H9 (cell line): ENCODE measurements around the gene MRPL23. TPM values are rescaled to one million over a fixed set of nuclear protein-coding genes. Genes with fewer than 3 reads are reported as not detected.

Experiments used
- DNase-seq: peaks from one replicate; pipeline ENCODE4 v3.0.0-alpha.2; 2017
- H2AFZ ChIP-seq: one replicate; pipeline ENCODE4 v1.6.1; 2013; ENCODE audit warnings: mild to moderate bottlenecking, low read length, control low read depth, moderate library complexity
- H2AK5ac ChIP-seq: 2 replicates; pipeline ENCODE4 v1.6.1; 2013; ENCODE audit warnings: low read length, control low read depth, mixed read lengths; ENCODE audit not compliant: insufficient read length
- H2BK120ac ChIP-seq: one replicate; pipeline ENCODE4 v1.6.1; 2013; ENCODE audit warnings: low read depth, mild to moderate bottlenecking, low read length, control low read depth, inconsistent platforms; ENCODE audit not compliant: poor library complexity, severe bottlenecking
- H2BK12ac ChIP-seq: 2 replicates; pipeline ENCODE4 v1.6.1; 2013; ENCODE audit warnings: low read length, control low read depth, mixed read lengths, low read depth; ENCODE audit not compliant: insufficient read length
- H2BK15ac ChIP-seq: 2 replicates; pipeline ENCODE4 v1.6.1; 2013; ENCODE audit warnings: low read depth, low read length, control low read depth
- H2BK20ac ChIP-seq: one replicate; pipeline ENCODE4 v1.6.1; 2013; ENCODE audit warnings: low read depth, mild to moderate bottlenecking, low read length, control low read depth, inconsistent platforms; ENCODE audit not compliant: poor library complexity, severe bottlenecking
- H2BK5ac ChIP-seq: 2 replicates; pipeline ENCODE4 v1.6.1; 2013; ENCODE audit warnings: low read length, control low read depth, mixed read lengths; ENCODE audit not compliant: insufficient read length
- H3K14ac ChIP-seq: 2 replicates; pipeline ENCODE4 v1.6.1; 2013; ENCODE audit warnings: low read length, control low read depth; ENCODE audit not compliant: insufficient read depth
- H3K18ac ChIP-seq: 2 replicates; pipeline ENCODE4 v1.6.1; 2013; ENCODE audit warnings: low read depth, mild to moderate bottlenecking, mixed read lengths, low read length, control low read depth; ENCODE audit not compliant: insufficient read length
- H3K23ac ChIP-seq: 2 replicates; pipeline ENCODE4 v1.6.1; 2013; ENCODE audit warnings: low read length, control low read depth, mixed read lengths, low read depth; ENCODE audit not compliant: insufficient read length
- H3K23me2 ChIP-seq: 2 replicates; pipeline ENCODE4 v1.6.1; 2013; ENCODE audit warnings: low read depth, mild to moderate bottlenecking, mixed read lengths, low read length, control low read depth; ENCODE audit not compliant: insufficient read length, poor library complexity, severe bottlenecking
- H3K27ac ChIP-seq: 2 replicates; pipeline ENCODE4 v1.5.1; 2013; ENCODE audit warnings: low read length, control low read depth, mixed read lengths, low read depth; ENCODE audit not compliant: insufficient read length
- H3K27me3 ChIP-seq: 2 replicates; pipeline ENCODE4 v1.6.1; 2013; ENCODE audit warnings: low read length, control low read depth, inconsistent platforms; ENCODE audit not compliant: insufficient read depth
- H3K4ac ChIP-seq: 2 replicates; pipeline ENCODE4 v1.6.1; 2013; ENCODE audit warnings: low read depth, mild to moderate bottlenecking, control low read depth, inconsistent platforms, low read length, moderate library complexity
- H3K4me1 ChIP-seq: 2 replicates; pipeline ENCODE4 v1.6.1; 2013; ENCODE audit warnings: low read length, control low read depth, inconsistent platforms; ENCODE audit not compliant: insufficient read depth
- H3K4me2 ChIP-seq: 2 replicates; pipeline ENCODE4 v1.6.1; 2013; ENCODE audit warnings: low read length, control low read depth, mixed read lengths; ENCODE audit not compliant: insufficient read length, insufficient read depth
- H3K56ac ChIP-seq: 2 replicates; pipeline ENCODE4 v1.6.1; 2013; ENCODE audit warnings: low read depth, mild to moderate bottlenecking, mixed read lengths, low read length, control low read depth; ENCODE audit not compliant: insufficient read length
- H3K79me1 ChIP-seq: 2 replicates; pipeline ENCODE4 v1.6.1; 2013; ENCODE audit warnings: low read depth, mild to moderate bottlenecking, moderate library complexity, low read length, control low read depth, inconsistent platforms; ENCODE audit not compliant: insufficient read depth, poor library complexity, severe bottlenecking
- H3K79me2 ChIP-seq: 2 replicates; pipeline ENCODE4 v1.6.1; 2013; ENCODE audit warnings: low read length, control low read depth, inconsistent platforms; ENCODE audit not compliant: insufficient read depth
- H3K9ac ChIP-seq: 2 replicates; pipeline ENCODE4 v1.6.1; 2013; ENCODE audit warnings: low read length, control low read depth, mixed read lengths; ENCODE audit not compliant: insufficient read length; ENCODE audit errors: extremely low read depth
- H3K9me3 ChIP-seq: one replicate; pipeline ENCODE4 v1.6.1; 2013; ENCODE audit warnings: low read depth, low read length, inconsistent platforms; ENCODE audit not compliant: control insufficient read depth
- H3T11ph ChIP-seq: one replicate; pipeline ENCODE4 v1.6.1; 2013; ENCODE audit warnings: mild to moderate bottlenecking, low read length, control low read depth, inconsistent platforms
- H4K20me1 ChIP-seq: one replicate; pipeline ENCODE4 v1.6.1; 2013; ENCODE audit not compliant: control insufficient read depth, insufficient read length, insufficient read depth
- H4K5ac ChIP-seq: 2 replicates; pipeline ENCODE4 v1.6.1; 2013; ENCODE audit warnings: low read depth, mild to moderate bottlenecking, mixed read lengths, low read length, control low read depth; ENCODE audit not compliant: insufficient read length
- H4K8ac ChIP-seq: replicated peaks from 2 replicates; pipeline ENCODE4 v1.6.1; 2013; ENCODE audit warnings: low read length, control low read depth, mixed read lengths, low read depth; ENCODE audit not compliant: insufficient read length
- H4K91ac ChIP-seq: 2 replicates; pipeline ENCODE4 v1.6.1; 2013; ENCODE audit warnings: low read depth, mild to moderate bottlenecking, moderate library complexity, mixed read lengths, low read length, control low read depth; ENCODE audit not compliant: insufficient read length
- H3K27ac Mint-ChIP-seq, 3 experiments: 2 replicates in 2 of 3; 3 replicates in 1 of 3; pipeline ENCODE4 v1.8.0; 2020 to 2021; ENCODE audit warnings: mixed read lengths in 3 of 3, mild to moderate bottlenecking in 1 of 3, moderate library complexity in 1 of 3
- H3K27me3 Mint-ChIP-seq: 2 replicates; pipeline ENCODE4 v1.8.0; 2021; ENCODE audit warnings: low read depth, mild to moderate bottlenecking, moderate library complexity, mixed read lengths
- H3K36me3 Mint-ChIP-seq, 3 experiments: 2 replicates in 2 of 3; 3 replicates in 1 of 3; pipeline ENCODE4 v1.8.0; 2020 to 2021; ENCODE audit warnings: low read depth in 3 of 3, mixed read lengths in 3 of 3; ENCODE audit not compliant: insufficient read depth in 1 of 3
- H3K4me1 Mint-ChIP-seq, 2 experiments: 2 replicates each; pipeline ENCODE4 v1.8.0; 2020; ENCODE audit warnings: mixed read lengths in 2 of 2
- H3K4me3 Mint-ChIP-seq, 2 experiments: 2 replicates in 1 of 2; 3 replicates in 1 of 2; pipeline ENCODE4 v1.8.0; 2020 to 2021; ENCODE audit warnings: mild to moderate bottlenecking in 2 of 2, mixed read lengths in 2 of 2, moderate library complexity in 1 of 2
- H3K9me3 Mint-ChIP-seq, 2 experiments: 2 replicates in 1 of 2; 3 replicates in 1 of 2; pipeline ENCODE4 v1.8.0; 2020; ENCODE audit warnings: mild to moderate bottlenecking in 2 of 2, mixed read lengths in 2 of 2, moderate library complexity in 1 of 2
- WGBS: extraction: QIAGEN DNeasy Blood & Tissue Kit; methylation state at CpG from one replicate; pipeline ENCODE4 v1.1.7; 2013; ENCODE audit warnings: missing lambda C conversion rate, low lambda C conversion rate, mixed read lengths; ENCODE audit not compliant: insufficient read length; ENCODE audit errors: extremely low coverage; 5-methylcytosine and 5-hydroxymethylcytosine counted together
- total RNA-seq: library from RNA; stranded (reverse); gene quantifications from 2 replicates; pipeline ENCODE4 v1.2.1, GENCODE V29; 2021
- TF ChIP-seq, protein P1 (sequence below): fragments of 200-600 bp; sonication (generic); conservative IDR thresholded peaks from 3 replicates; pipeline ENCODE4 v1.8.0; 2021; ENCODE audit warnings: antibody characterized with exemption, mild to moderate bottlenecking

Gene MRPL23
- total RNA-seq, 1 experiment from 2014 or later = 67.3 TPM

DNA sequence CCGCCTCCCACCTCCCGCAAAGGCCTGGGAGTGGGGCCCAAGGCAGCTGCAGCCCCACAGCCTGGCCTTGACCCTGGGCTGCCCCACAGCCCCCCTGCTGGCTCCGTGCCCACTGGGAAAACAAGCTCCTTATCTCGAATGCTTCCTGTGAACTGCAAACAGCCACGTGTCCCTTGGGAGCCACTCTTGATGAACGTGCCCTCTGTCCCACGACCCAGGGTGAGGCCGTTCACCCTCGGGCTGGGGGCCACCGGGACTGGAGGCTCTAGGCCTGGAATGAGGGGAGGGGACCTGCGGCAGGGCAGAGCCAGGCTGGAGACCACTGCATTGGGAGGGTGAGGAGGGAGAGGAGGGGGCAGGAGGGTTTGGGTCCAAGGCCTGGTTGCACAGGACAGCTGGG lies 41.0 kb downstream of the MRPL23 start:
- Histone ChIP-seq H3K56ac (no peak overlapping the region), H3K79me2 (no peaks in the 10 kb centered on the region), H3K27ac (no peak overlapping the region), H4K8ac (no peak overlapping the region), H4K20me1 (no peaks in the 10 kb centered on the region), H4K91ac (no peak overlapping the region), H3K4me1 (no peaks in the 10 kb centered on the region), H2BK12ac (no peak overlapping the region), H3K18ac (no peak overlapping the region), H3K14ac (no peak overlapping the region), H3K23ac (no peak overlapping the region), H3K79me1 (no peaks in the 10 kb centered on the region), H3K27me3 (no peaks in the 10 kb centered on the region), H2AK5ac (no peak overlapping the region), H2AFZ (no peak overlapping the region), H2BK20ac (no peak overlapping the region), H3K4ac (no peak overlapping the region), H3T11ph (no peak overlapping the region), H3K4me2 (no peak overlapping the region), H2BK15ac (no peak overlapping the region), H3K23me2 (no peaks in the 10 kb centered on the region), H2BK5ac (no peak overlapping the region), H4K5ac (no peak overlapping the region), H3K9ac (no peak overlapping the region), H2BK120ac (no peak overlapping the region), H3K9me3 (no peaks in the 10 kb centered on the region)
- H3K4me1 Mint-ChIP-seq = no peaks in the 10 kb centered on the region; a peak in 1 of 4 replicates
- H3K4me3 Mint-ChIP-seq = no peak overlapping the region
- no peaks in the 10 kb centered on the region for H3K9me3 Mint-ChIP-seq
- no peaks in the 10 kb centered on the region for H3K27me3 Mint-ChIP-seq
- TF ChIP-seq, protein P1, sequence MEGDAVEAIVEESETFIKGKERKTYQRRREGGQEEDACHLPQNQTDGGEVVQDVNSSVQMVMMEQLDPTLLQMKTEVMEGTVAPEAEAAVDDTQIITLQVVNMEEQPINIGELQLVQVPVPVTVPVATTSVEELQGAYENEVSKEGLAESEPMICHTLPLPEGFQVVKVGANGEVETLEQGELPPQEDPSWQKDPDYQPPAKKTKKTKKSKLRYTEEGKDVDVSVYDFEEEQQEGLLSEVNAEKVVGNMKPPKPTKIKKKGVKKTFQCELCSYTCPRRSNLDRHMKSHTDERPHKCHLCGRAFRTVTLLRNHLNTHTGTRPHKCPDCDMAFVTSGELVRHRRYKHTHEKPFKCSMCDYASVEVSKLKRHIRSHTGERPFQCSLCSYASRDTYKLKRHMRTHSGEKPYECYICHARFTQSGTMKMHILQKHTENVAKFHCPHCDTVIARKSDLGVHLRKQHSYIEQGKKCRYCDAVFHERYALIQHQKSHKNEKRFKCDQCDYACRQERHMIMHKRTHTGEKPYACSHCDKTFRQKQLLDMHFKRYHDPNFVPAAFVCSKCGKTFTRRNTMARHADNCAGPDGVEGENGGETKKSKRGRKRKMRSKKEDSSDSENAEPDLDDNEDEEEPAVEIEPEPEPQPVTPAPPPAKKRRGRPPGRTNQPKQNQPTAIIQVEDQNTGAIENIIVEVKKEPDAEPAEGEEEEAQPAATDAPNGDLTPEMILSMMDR = no peak
- no peaks in the 10 kb centered on the region for H3K36me3 Mint-ChIP-seq
- WGBS = no CpG with 5 or more reads among the region's 11 CpGs
- DNase-seq = no peak
- H3K27ac Mint-ChIP-seq = no peak overlapping the region
